B cell (primary cell): ENCODE measurements around the gene ATP8A1.

Source experiments
- EZH2 ChIP-seq: IDR thresholded peaks from 2 replicates; pipeline ENCODE4 v1.6.1; 2012; ENCODE audit warnings: borderline replicate concordance, low read depth, mild to moderate bottlenecking, moderate library complexity, low read length; ENCODE audit not compliant: insufficient read depth, poor library complexity, severe bottlenecking
- TF ChIP-seq, protein P1 (sequence below): fragments of 200-600 bp; IDR thresholded peaks from one replicate; pipeline ENCODE4 v1.8.0; 2022; ENCODE audit warnings: antibody characterized with exemption, mild to moderate bottlenecking

DNA sequence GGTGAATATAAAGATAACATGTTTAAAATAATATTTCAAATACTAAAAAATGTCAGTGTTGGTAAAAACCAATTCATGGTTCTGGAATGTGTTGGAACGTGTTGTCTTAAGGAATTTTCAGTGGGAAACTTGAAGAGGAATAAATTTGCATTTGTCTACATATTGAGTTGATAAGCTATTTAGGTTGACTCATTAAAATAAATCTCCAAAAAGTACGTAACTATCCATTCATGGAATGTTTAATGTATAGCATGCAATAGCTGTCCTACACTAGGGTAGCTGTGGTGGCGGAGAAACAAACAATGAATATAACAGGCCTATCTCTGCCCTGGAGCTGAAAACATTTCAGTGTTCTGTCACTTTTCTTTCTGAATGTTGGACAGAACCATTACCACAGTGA lies 239.4 kb downstream of the ATP8A1 start:
- TF ChIP-seq, protein P1, sequence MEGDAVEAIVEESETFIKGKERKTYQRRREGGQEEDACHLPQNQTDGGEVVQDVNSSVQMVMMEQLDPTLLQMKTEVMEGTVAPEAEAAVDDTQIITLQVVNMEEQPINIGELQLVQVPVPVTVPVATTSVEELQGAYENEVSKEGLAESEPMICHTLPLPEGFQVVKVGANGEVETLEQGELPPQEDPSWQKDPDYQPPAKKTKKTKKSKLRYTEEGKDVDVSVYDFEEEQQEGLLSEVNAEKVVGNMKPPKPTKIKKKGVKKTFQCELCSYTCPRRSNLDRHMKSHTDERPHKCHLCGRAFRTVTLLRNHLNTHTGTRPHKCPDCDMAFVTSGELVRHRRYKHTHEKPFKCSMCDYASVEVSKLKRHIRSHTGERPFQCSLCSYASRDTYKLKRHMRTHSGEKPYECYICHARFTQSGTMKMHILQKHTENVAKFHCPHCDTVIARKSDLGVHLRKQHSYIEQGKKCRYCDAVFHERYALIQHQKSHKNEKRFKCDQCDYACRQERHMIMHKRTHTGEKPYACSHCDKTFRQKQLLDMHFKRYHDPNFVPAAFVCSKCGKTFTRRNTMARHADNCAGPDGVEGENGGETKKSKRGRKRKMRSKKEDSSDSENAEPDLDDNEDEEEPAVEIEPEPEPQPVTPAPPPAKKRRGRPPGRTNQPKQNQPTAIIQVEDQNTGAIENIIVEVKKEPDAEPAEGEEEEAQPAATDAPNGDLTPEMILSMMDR = no peak
- no peak for TF ChIP-seq EZH2
